CD4-positive, CD25-positive, alpha-beta regulatory T cell (primary cell): ENCODE measurements around the gene SIDT2. TPM values are rescaled to one million over a fixed set of nuclear protein-coding genes. Genes with fewer than 3 reads are reported as not detected.

Source experiments
- ATAC-seq, 2 donors: fragments of 150-1000 bp; cut with Tn5 transposase; one replicate each; pipeline ENCODE4 v1.10.0; 2021; ENCODE audit warnings: low read depth in 2 of 2, moderate number of reproducible peaks in 2 of 2, moderate library complexity in 1 of 2
- DNase-seq, 3 donors: peaks; one replicate each; pipeline versions ENCODE4 v3.0.0 to v3.0.0-alpha.2; 2012 to 2022; ENCODE audit warnings: mixed read lengths in 1 of 3
- H3K27ac ChIP-seq: one replicate; pipeline ENCODE4 v1.7.0; 2013; ENCODE audit warnings: mild to moderate bottlenecking, low read length; ENCODE audit not compliant: insufficient read depth, poor library complexity, severe bottlenecking
- H3K27me3 ChIP-seq: one replicate; pipeline ENCODE4 v1.7.0; 2013; ENCODE audit warnings: low read length; ENCODE audit not compliant: control insufficient read depth, insufficient read depth
- H3K36me3 ChIP-seq: one replicate; pipeline ENCODE4 v1.7.0; 2013; ENCODE audit warnings: mild to moderate bottlenecking, low read length, moderate library complexity; ENCODE audit not compliant: control insufficient read depth, insufficient read depth
- H3K4me1 ChIP-seq: 2 replicates; pipeline ENCODE4 v1.7.0; 2013; ENCODE audit warnings: mild to moderate bottlenecking, low read length; ENCODE audit not compliant: insufficient read depth, control insufficient read depth, poor library complexity, severe bottlenecking
- H3K4me3 ChIP-seq: one replicate; pipeline ENCODE4 v1.7.0; 2013; ENCODE audit warnings: low read depth, mild to moderate bottlenecking, low read length, moderate library complexity
- H3K9me3 ChIP-seq, 2 experiments: 1 replicate in 1 of 2; 2 replicates in 1 of 2; pipeline ENCODE4 v1.7.0; 2013; ENCODE audit warnings: low read length in 2 of 2, mild to moderate bottlenecking in 1 of 2, moderate library complexity in 1 of 2; ENCODE audit not compliant: control insufficient read depth in 2 of 2
- H3K27ac Mint-ChIP-seq, 3 donors: one replicate each; pipeline ENCODE4 v1.8.0; 2020 to 2022; ENCODE audit warnings: mild to moderate bottlenecking in 3 of 3, mixed read lengths in 3 of 3, moderate library complexity in 2 of 3
- H3K27me3 Mint-ChIP-seq: one replicate; pipeline ENCODE4 v1.8.0; 2022; ENCODE audit warnings: mild to moderate bottlenecking, mixed read lengths
- H3K36me3 Mint-ChIP-seq: one replicate; pipeline ENCODE4 v1.8.0; 2020; ENCODE audit warnings: mixed read lengths
- H3K4me1 Mint-ChIP-seq, 4 donors: one replicate each; pipeline ENCODE4 v1.8.0; 2020 to 2022; ENCODE audit warnings: mixed read lengths in 4 of 4, mild to moderate bottlenecking in 1 of 4
- H3K4me3 Mint-ChIP-seq, 4 donors: one replicate each; pipeline ENCODE4 v1.8.0; 2020 to 2022; ENCODE audit warnings: mild to moderate bottlenecking in 4 of 4, mixed read lengths in 4 of 4, moderate library complexity in 3 of 4
- H3K9me3 Mint-ChIP-seq, 7 donors: one replicate each; pipeline ENCODE4 v1.8.0; 2020 to 2022; ENCODE audit warnings: mixed read lengths in 7 of 7, mild to moderate bottlenecking in 3 of 7, moderate library complexity in 2 of 7
- polyA plus RNA-seq, 4 donors: library from polyadenylated mRNA; unstranded; fragments of 300-500 nt; fragmentation: Illumina TruSeq; gene quantifications; one replicate each; pipeline ENCODE4 v1.2.3, GENCODE V29; 2021
- total RNA-seq: library from RNA; stranded (reverse); gene quantifications from one replicate; pipeline ENCODE4 v1.2.3, GENCODE V29; 2022

The SIDT2 gene
- total and polyA plus RNA-seq, 5 donors from 2014 or later: 2.5 to 129 (median 5.4) TPM

- H3K27me3 ChIP-seq: no peaks in the 10 kb centered on the region
- no peak overlapping the region for H3K27ac ChIP-seq
- Mint-ChIP-seq H3K27ac (peak overlapping the region; percentile 54 to 86 (median 80)), H3K4me1 (peaks cover 2 to 15% (median 6%) of the 10 kb centered on the region in 4 donors), H3K36me3 (peaks cover 3% of the 10 kb centered on the region), H3K4me3 (no peak overlapping the region), H3K27me3 (no peaks in the 10 kb centered on the region), H3K9me3 (no peaks in the 10 kb centered on the region)
- peaks cover 17% of the 10 kb centered on the region for H3K36me3 ChIP-seq
- H3K4me3 ChIP-seq: no peak overlapping the region
- H3K4me1 ChIP-seq: peaks cover 1% of the 10 kb centered on the region
- DNase-seq: no peak
- ATAC-seq: no peak
- H3K9me3 ChIP-seq: no peaks in the 10 kb centered on the region
Observed at GRCh38 chr11:117172724-117173421, 5.7 kb upstream of the SIDT2 start.

- no peaks in the 10 kb centered on the region for H3K36me3 Mint-ChIP-seq
- no peaks in the 10 kb centered on the region for H3K27me3 Mint-ChIP-seq
- H3K27ac ChIP-seq: no peak overlapping the region
- peak overlapping the region in 1 of 3 donors; percentile 42 for H3K27ac Mint-ChIP-seq
- peaks cover 17% of the 10 kb centered on the region for H3K4me1 ChIP-seq
- H3K4me3 Mint-ChIP-seq: no peak overlapping the region
- H3K9me3 ChIP-seq: no peaks in the 10 kb centered on the region
- peaks cover 5 to 32% (median 17%) of the 10 kb centered on the region in 4 donors for H3K4me1 Mint-ChIP-seq
- ATAC-seq: no peak
- H3K36me3 ChIP-seq: peaks cover 4% of the 10 kb centered on the region
- H3K4me3 ChIP-seq: no peak overlapping the region
- H3K27me3 ChIP-seq: no peaks in the 10 kb centered on the region
- no peaks in the 10 kb centered on the region for H3K9me3 Mint-ChIP-seq
- DNase-seq: no peak
Observed at GRCh38 chr11:117175104-117175503, 3.4 kb upstream of the SIDT2 start.

GRCh38 chr11:117175781-117176180 lies 2.8 kb upstream of the SIDT2 start:
- no peak overlapping the region for H3K27ac ChIP-seq
- peaks cover 23% of the 10 kb centered on the region for H3K4me1 ChIP-seq
- H3K4me3 Mint-ChIP-seq: peak overlapping the region in 1 of 4 donors; percentile 88
- no peak overlapping the region for H3K4me3 ChIP-seq
- H3K27me3 ChIP-seq: no peaks in the 10 kb centered on the region
- H3K9me3 ChIP-seq: no peaks in the 10 kb centered on the region
- no peak for ATAC-seq
- no peak overlapping the region for H3K27ac Mint-ChIP-seq
- no peaks in the 10 kb centered on the region for H3K36me3 Mint-ChIP-seq
- no peaks in the 10 kb centered on the region for H3K27me3 Mint-ChIP-seq
- peaks cover 4% of the 10 kb centered on the region for H3K36me3 ChIP-seq
- H3K9me3 Mint-ChIP-seq: no peaks in the 10 kb centered on the region
- no peak for DNase-seq
- peaks cover 5 to 38% (median 20%) of the 10 kb centered on the region in 4 donors for H3K4me1 Mint-ChIP-seq

GRCh38 chr11:117176186-117176585 lies 2.4 kb upstream of the SIDT2 start:
- ATAC-seq: no peak
- Histone ChIP-seq H3K27ac (no peak overlapping the region), H3K27me3 (no peaks in the 10 kb centered on the region), H3K9me3 (no peaks in the 10 kb centered on the region), H3K4me3 (no peak overlapping the region), H3K36me3 (peaks cover under 1% of the 10 kb centered on the region), H3K4me1 (peaks cover 27% of the 10 kb centered on the region)
- Mint-ChIP-seq H3K27ac (peak overlapping the region in 1 of 3 donors; percentile 20), H3K27me3 (no peaks in the 10 kb centered on the region), H3K36me3 (no peaks in the 10 kb centered on the region), H3K4me3 (peak overlapping the region in 1 of 4 donors; percentile 88), H3K4me1 (peaks cover 8 to 42% (median 22%) of the 10 kb centered on the region in 4 donors), H3K9me3 (no peaks in the 10 kb centered on the region)
- DNase-seq: no peak

GRCh38 chr11:117177534-117178209 lies 871 bp upstream of the SIDT2 start:
- no peaks in the 10 kb centered on the region for H3K9me3 Mint-ChIP-seq
- no peak for DNase-seq
- peaks cover 27% of the 10 kb centered on the region for H3K4me1 ChIP-seq
- peak overlapping the region; percentile 32 to 97 (median 97) for H3K27ac Mint-ChIP-seq
- H3K27me3 ChIP-seq: no peaks in the 10 kb centered on the region
- H3K4me3 Mint-ChIP-seq: peak overlapping the region; percentile 96 to 98 (median 96)
- peak overlapping the region; percentile 91 for H3K4me3 ChIP-seq
- no peaks in the 10 kb centered on the region for H3K9me3 ChIP-seq
- peak overlapping the region; percentile 76 for H3K27ac ChIP-seq
- H3K27me3 Mint-ChIP-seq: no peaks in the 10 kb centered on the region
- H3K4me1 Mint-ChIP-seq: peaks cover 11 to 41% (median 21%) of the 10 kb centered on the region in 4 donors
- ATAC-seq: no peak
- H3K36me3 Mint-ChIP-seq: no peaks in the 10 kb centered on the region
- peaks cover 5% of the 10 kb centered on the region for H3K36me3 ChIP-seq

GRCh38 chr11:117179048-117179999 lies 781 bp downstream of the SIDT2 start:
- peak overlapping the region; percentile 86 for H3K4me3 ChIP-seq
- H3K36me3 ChIP-seq: peaks cover 10% of the 10 kb centered on the region
- peaks cover 9% of the 10 kb centered on the region for H3K36me3 Mint-ChIP-seq
- peaks cover 11 to 39% (median 24%) of the 10 kb centered on the region in 4 donors for H3K4me1 Mint-ChIP-seq
- H3K27me3 ChIP-seq: no peaks in the 10 kb centered on the region
- no peaks in the 10 kb centered on the region for H3K9me3 Mint-ChIP-seq
- H3K4me3 Mint-ChIP-seq: peak overlapping the region; percentile 96 to 98 (median 96)
- peak overlapping the region; percentile 76 for H3K27ac ChIP-seq
- H3K27ac Mint-ChIP-seq: peak overlapping the region; percentile 83 to 97 (median 96)
- DNase-seq (peak in 2 of 3 donors; percentile 28 to 51), ATAC-seq (peak; percentile 21 to 28)
- H3K9me3 ChIP-seq: no peaks in the 10 kb centered on the region
- peaks cover 27% of the 10 kb centered on the region for H3K4me1 ChIP-seq
- H3K27me3 Mint-ChIP-seq: no peaks in the 10 kb centered on the region

GRCh38 chr11:117180020-117180419 lies 1.5 kb downstream of the SIDT2 start:
- Histone ChIP-seq H3K36me3 (peaks cover 10% of the 10 kb centered on the region), H3K9me3 (no peaks in the 10 kb centered on the region), H3K4me1 (peaks cover 27% of the 10 kb centered on the region), H3K27me3 (no peaks in the 10 kb centered on the region), H3K4me3 (peak overlapping the region; percentile 86), H3K27ac (peak overlapping the region; percentile 5)
- Mint-ChIP-seq H3K36me3 (peaks cover 9% of the 10 kb centered on the region), H3K27me3 (no peaks in the 10 kb centered on the region), H3K4me1 (peaks cover 11 to 39% (median 24%) of the 10 kb centered on the region in 4 donors), H3K27ac (peak overlapping the region; percentile 43 to 97 (median 96)), H3K9me3 (no peaks in the 10 kb centered on the region), H3K4me3 (peak overlapping the region; percentile 96 to 98 (median 96))
- DNase-seq: no peak
- ATAC-seq: no peak
